HCT116 (cell line): ENCODE measurements around the gene STX16. TPM values are rescaled to one million over a fixed set of nuclear protein-coding genes. Genes with fewer than 3 reads are reported as not detected.

Experiments
- ATAC-seq: fragments of 200-7000 bp; cut with Tn5 transposase; 2 replicates; pipeline ENCODE4 v1.9.1; 2020; ENCODE audit warnings: mild to moderate bottlenecking, moderate library complexity
- BruUV-seq: library from RNA; stranded (reverse); fragments of 400-500 nt; replicated peaks from 2 replicates; lab custom pipeline; 2021; lab: Mats Ljungman, UMichigan
- CTCF ChIA-PET: fragments of 300-600 bp; sonication (Branson Sonifier 250); formaldehyde crosslinking; loops from one replicate; lab custom pipeline; 2021; ENCODE audit warnings: antibody characterized with exemption; lab: Charles Lee
- POLR2A ChIA-PET: fragments of 300-600, 350-600 bp; sonication (Branson Sonifier 250); formaldehyde crosslinking; loops from one replicate; lab custom pipeline; 2021; ENCODE audit warnings: antibody characterized with exemption; lab: Charles Lee
- RAD21 ChIA-PET, 2 experiments: fragments of 300-600 bp; sonication (Branson Sonifier 250); formaldehyde crosslinking; loops; one replicate each; lab custom pipeline; 2023; ENCODE audit warnings: low total read pairs in 2 of 2; ENCODE audit not compliant: uncharacterized antibody in 2 of 2, unreplicated experiment in 2 of 2, low non-redundant PET in 1 of 2; lab: Charles Lee
- DNase-seq: peaks from one replicate; pipeline ENCODE4 v3.0.0-alpha.2; 2010; ENCODE audit warnings: low read depth, low spot score
- H2AFZ ChIP-seq: fragments of 200-600 bp; shearing (Covaris generic), sonication (generic); 2 replicates; pipeline ENCODE4 v1.6.1; 2017; ENCODE audit warnings: low read depth, mixed run types, mixed read lengths, antibody characterized with exemption, low read length; ENCODE audit not compliant: poor library complexity, severe bottlenecking
- H3K27ac ChIP-seq: 2 replicates; pipeline ENCODE4 v1.5.1; 2012; ENCODE audit warnings: low read depth, low read length
- H3K27me3 ChIP-seq: fragments of 200-600 bp; sonication (generic); 2 replicates; pipeline ENCODE4 v1.6.1; 2016; ENCODE audit warnings: mixed run types, low read length, mixed read lengths; ENCODE audit not compliant: insufficient read depth
- H3K36me3 ChIP-seq, 2 experiments: fragments of 200-500 bp in 1 of 2; fragments of 200-600 bp in 1 of 2; sonication (Bioruptor generic) in 1 of 2; sonication (generic) in 1 of 2; 2 replicates each; pipeline versions ENCODE4 v1.5.1 to v1.6.1; 2014 to 2016; ENCODE audit warnings: low read length in 2 of 2, inconsistent platforms in 1 of 2, mixed read lengths in 1 of 2, mixed run types in 1 of 2; ENCODE audit not compliant: insufficient read depth in 2 of 2, control insufficient read depth in 1 of 2
- H3K4me1 ChIP-seq, 2 experiments: fragments of 200-600 bp in 1 of 2; sonication (generic) in 1 of 2; 2 replicates each; pipeline versions ENCODE4 v1.5.1 to v1.6.1; 2012 to 2017; ENCODE audit warnings: low read length in 2 of 2, inconsistent platforms in 1 of 2, mild to moderate bottlenecking in 1 of 2, mixed read lengths in 1 of 2, mixed run types in 1 of 2, moderate library complexity in 1 of 2; ENCODE audit not compliant: insufficient read depth in 2 of 2, control insufficient read depth in 1 of 2
- H3K4me2 ChIP-seq: fragments of 200-600 bp; sonication (generic); 2 replicates; pipeline ENCODE4 v1.6.1; 2017; ENCODE audit warnings: mixed run types, low read length, mixed read lengths
- H3K4me3 ChIP-seq, 2 experiments: fragments of 200-600 bp in 1 of 2; sonication (generic) in 1 of 2; replicated peaks in 1 of 2; 2 replicates each; pipeline ENCODE4 v1.5.1; 2011 to 2016; ENCODE audit warnings: low read length in 2 of 2, control low read depth in 1 of 2, low read depth in 1 of 2, mild to moderate bottlenecking in 1 of 2, mixed read lengths in 1 of 2, mixed run types in 1 of 2
- H3K79me2 ChIP-seq: fragments of 200-600 bp; sonication (generic); 2 replicates; pipeline ENCODE4 v1.6.1; 2017; ENCODE audit warnings: mild to moderate bottlenecking, mixed run types, low read length, moderate library complexity, mixed read lengths; ENCODE audit not compliant: insufficient read depth
- H3K9ac ChIP-seq: fragments of 200-600 bp; sonication (generic); 2 replicates; pipeline ENCODE4 v1.6.1; 2016; ENCODE audit warnings: low read length, mixed read lengths
- H3K9me2 ChIP-seq: fragments of 200-600 bp; sonication (generic), shearing (Covaris generic); 2 replicates; pipeline ENCODE4 v1.6.1; 2017; ENCODE audit warnings: mixed run types, mild to moderate bottlenecking, moderate library complexity; ENCODE audit not compliant: insufficient read depth
- H3K9me3 ChIP-seq, 2 experiments: fragments of 200-500 bp in 1 of 2; fragments of 200-600 bp in 1 of 2; sonication (Bioruptor generic) in 1 of 2; sonication (generic) in 1 of 2; 2 replicates each; pipeline ENCODE4 v1.6.1; 2014 to 2017; ENCODE audit warnings: low read length in 2 of 2, mixed read lengths in 2 of 2, inconsistent platforms in 1 of 2, low read depth in 1 of 2, mild to moderate bottlenecking in 1 of 2, mixed run types in 1 of 2, moderate library complexity in 1 of 2; ENCODE audit not compliant: control insufficient read depth in 1 of 2, insufficient read depth in 1 of 2
- H4K20me1 ChIP-seq: fragments of 200-600 bp; sonication (generic), shearing (Covaris generic); 2 replicates; pipeline ENCODE4 v1.6.1; 2017; ENCODE audit warnings: mixed run types, mild to moderate bottlenecking, moderate library complexity; ENCODE audit not compliant: insufficient read depth
- ATF3 ChIP-seq: IDR thresholded peaks from 2 replicates; pipeline ENCODE4 v1.6.1; 2012
- CBX3 ChIP-seq: IDR thresholded peaks from 2 replicates; pipeline ENCODE4 v1.6.1; 2012; ENCODE audit warnings: low read depth
- CTCF ChIP-seq, 3 experiments: fragments of 200-600 bp in 1 of 3; sonication (generic) in 1 of 3; IDR thresholded peaks in 2 of 3; conservative IDR thresholded peaks in 1 of 3; 2 replicates each; pipeline ENCODE4 v1.5.1; 2012 to 2017; ENCODE audit warnings: low read depth in 2 of 3, low read length in 2 of 3, antibody characterized with exemption in 1 of 3, borderline replicate concordance in 1 of 3, control low read depth in 1 of 3, mild to moderate bottlenecking in 1 of 3, mixed read lengths in 1 of 3, mixed run types in 1 of 3, moderate library complexity in 1 of 3; ENCODE audit not compliant: insufficient read depth in 1 of 3
- EGR1 ChIP-seq: IDR thresholded peaks from 2 replicates; pipeline ENCODE4 v1.6.1; 2012; ENCODE audit warnings: low read depth
- ELF1 ChIP-seq: IDR thresholded peaks from 2 replicates; pipeline ENCODE4 v1.6.1; 2012; ENCODE audit warnings: low read depth, borderline replicate concordance
- EZH2 ChIP-seq: fragments of 200-600 bp; sonication (generic); IDR thresholded peaks from 2 replicates; pipeline ENCODE4 v1.6.1; 2017; ENCODE audit warnings: antibody characterized with exemption, mixed run types
- EZH2phosphoT487 ChIP-seq: fragments of 200-600 bp; IDR thresholded peaks from 2 replicates; pipeline ENCODE4 v1.6.1; 2018; ENCODE audit warnings: antibody characterized with exemption, borderline replicate concordance
- MAX ChIP-seq: IDR thresholded peaks from 2 replicates; pipeline ENCODE4 v1.6.1; 2012
- RAD21 ChIP-seq: IDR thresholded peaks from 2 replicates; pipeline ENCODE4 v1.6.1; 2012; ENCODE audit warnings: low read depth, mild to moderate bottlenecking
- SIN3A ChIP-seq: IDR thresholded peaks from 2 replicates; pipeline ENCODE4 v1.6.1; 2012; ENCODE audit warnings: low read depth
- SP1 ChIP-seq: IDR thresholded peaks from 2 replicates; pipeline ENCODE4 v1.6.1; 2012; ENCODE audit warnings: low read depth
- TCF7L2 ChIP-seq: IDR thresholded peaks from 2 replicates; pipeline ENCODE4 v1.7.0; 2011; ENCODE audit warnings: borderline replicate concordance, inconsistent platforms; ENCODE audit not compliant: insufficient read depth, insufficient read length; ENCODE audit errors: extremely low read depth
- ZNF274 ChIP-seq: fragments of 200-500 bp; sonication (Bioruptor generic); IDR thresholded peaks from 2 replicates; pipeline ENCODE4 v1.6.1; 2014; ENCODE audit warnings: mild to moderate bottlenecking, low read depth, low read length, inconsistent platforms
- intact Hi-C: fragments of 100-400 bp; cut with micrococcal nuclease; formaldehyde crosslinking; loops from 2 replicates; pipeline ENCODE4 v1.10.0; 2022
- total RNA-seq: library from RNA; stranded (reverse); gene quantifications from one replicate; pipeline ENCODE4 v1.2.1, GENCODE V29; 2021; ENCODE audit not compliant: unreplicated experiment

STX16 gene
- total RNA-seq, 1 experiment from 2014 or later, result 55.1 TPM

GRCh38 chr20:58605292-58606065, 45.6 kb upstream of the STX16 start:
- no peaks in the 10 kb centered on the region for H3K27me3 ChIP-seq
- H3K36me3 ChIP-seq, result no peaks in the 10 kb centered on the region
- no peak overlapping the region for H3K27ac ChIP-seq
- H3K4me2 ChIP-seq, result no peak overlapping the region
- no peaks in the 10 kb centered on the region for H4K20me1 ChIP-seq
- CTCF ChIA-PET, result no interaction called here
- intact Hi-C loops, result no loop called here
- no peaks in the 10 kb centered on the region for H3K9me2 ChIP-seq
- H3K9ac ChIP-seq, result no peak overlapping the region
- H2AFZ ChIP-seq, result no peak overlapping the region
- TF ChIP-seq SIN3A (no peak), EZH2 (no peak), MAX (no peak), EZH2phosphoT487 (no peak), ATF3 (no peak), RAD21 (no peak)
- TF ChIP-seq, all 23 proteins: peak for 0
- no peaks in the 10 kb centered on the region for H3K79me2 ChIP-seq
- no peaks in the 10 kb centered on the region for H3K4me1 ChIP-seq
- BruUV-seq, result no TSS peak
- POLR2A ChIA-PET, result no interaction called here
- H3K9me3 ChIP-seq, result no peaks in the 10 kb centered on the region
- RAD21 ChIA-PET, result no interaction called here
- ATAC-seq, result no peak
- H3K4me3 ChIP-seq, result no peak overlapping the region
- no peak for DNase-seq

GRCh38 chr20:58606184-58606583, 44.9 kb upstream of the STX16 start:
- Histone ChIP-seq H3K27ac (no peak overlapping the region), H3K27me3 (no peaks in the 10 kb centered on the region), H4K20me1 (no peaks in the 10 kb centered on the region), H3K4me2 (no peak overlapping the region), H3K79me2 (no peaks in the 10 kb centered on the region), H3K9me2 (no peaks in the 10 kb centered on the region), H3K4me1 (no peaks in the 10 kb centered on the region), H3K36me3 (no peaks in the 10 kb centered on the region), H3K4me3 (no peak overlapping the region), H2AFZ (no peak overlapping the region), H3K9ac (no peak overlapping the region), H3K9me3 (no peaks in the 10 kb centered on the region)
- ChIA-PET RAD21 (no interaction called here), POLR2A (no interaction called here), CTCF (no interaction called here)
- DNase-seq, result no peak
- intact Hi-C loops, result no loop called here
- no peak for ATAC-seq
- no peak for TF ChIP-seq EGR1
- TF ChIP-seq ELF1, result no peak
- no peak for TF ChIP-seq RAD21
- no peak for TF ChIP-seq ZNF274
- no peak for TF ChIP-seq TCF7L2
- TF ChIP-seq SP1, result no peak
- TF ChIP-seq CTCF (IDR thresholded peaks at IDR 0.05 in 2 of 3, conservative IDR thresholded peaks at IDR 0.05 in 1 of 3; ENCODE audit: borderline replicate concordance in 1 of 3, insufficient read depth in 1 of 3, low read depth in 2 of 3, low read length in 2 of 3), result no peak
- no peak for TF ChIP-seq CBX3
- no peak for TF ChIP-seq SIN3A
- BruUV-seq, result no TSS peak
